IPS DF 6.9 (cell line): ENCODE results near the gene NUP93.

Experiments used
- DNase-seq: peaks from one replicate; pipeline ENCODE4 v3.0.0-alpha.2; 2013; ENCODE audit warnings: low read depth, low spot score
- H3K27ac ChIP-seq: one replicate; pipeline ENCODE4 v1.5.1; 2013; ENCODE audit warnings: low read length, control low read depth
- H3K27me3 ChIP-seq: 2 replicates; pipeline ENCODE4 v1.6.1; 2013; ENCODE audit warnings: mild to moderate bottlenecking, low read length; ENCODE audit not compliant: control insufficient read depth, insufficient read depth
- H3K36me3 ChIP-seq: 2 replicates; pipeline ENCODE4 v1.6.1; 2013; ENCODE audit warnings: low read length; ENCODE audit not compliant: control insufficient read depth, insufficient read depth
- H3K4me1 ChIP-seq: 2 replicates; pipeline ENCODE4 v1.6.1; 2013; ENCODE audit warnings: low read length; ENCODE audit not compliant: control insufficient read depth, insufficient read depth
- H3K4me3 ChIP-seq: 2 replicates; pipeline ENCODE4 v1.5.1; 2013; ENCODE audit warnings: mild to moderate bottlenecking, low read length
- H3K9me3 ChIP-seq: 2 replicates; pipeline ENCODE4 v1.6.1; 2013; ENCODE audit warnings: low read length, inconsistent platforms; ENCODE audit not compliant: control insufficient read depth, insufficient read depth
- WGBS: extraction: QIAGEN DNeasy Blood & Tissue Kit; methylation state at CpG from one replicate; pipeline ENCODE4 v1.1.7; 2013; ENCODE audit warnings: mixed read lengths, missing lambda C conversion rate; ENCODE audit not compliant: insufficient read length, insufficient coverage; 5-methylcytosine and 5-hydroxymethylcytosine counted together

NUP93 gene

GRCh38 chr16:56888806-56889205 is 158.9 kb downstream of the NUP93 start:
- Histone ChIP-seq H3K27me3 (no peaks in the 10 kb centered on the region), H3K4me1 (no peaks in the 10 kb centered on the region), H3K36me3 (no peaks in the 10 kb centered on the region), H3K27ac (no peak overlapping the region), H3K9me3 (peaks cover 2% of the 10 kb centered on the region; the same call in 1 of the 2 replicates), H3K4me3 (no peak overlapping the region)
- DNase-seq, result no peak
- WGBS, result no CpG with 5 or more reads among the region's 7 CpGs

DNA sequence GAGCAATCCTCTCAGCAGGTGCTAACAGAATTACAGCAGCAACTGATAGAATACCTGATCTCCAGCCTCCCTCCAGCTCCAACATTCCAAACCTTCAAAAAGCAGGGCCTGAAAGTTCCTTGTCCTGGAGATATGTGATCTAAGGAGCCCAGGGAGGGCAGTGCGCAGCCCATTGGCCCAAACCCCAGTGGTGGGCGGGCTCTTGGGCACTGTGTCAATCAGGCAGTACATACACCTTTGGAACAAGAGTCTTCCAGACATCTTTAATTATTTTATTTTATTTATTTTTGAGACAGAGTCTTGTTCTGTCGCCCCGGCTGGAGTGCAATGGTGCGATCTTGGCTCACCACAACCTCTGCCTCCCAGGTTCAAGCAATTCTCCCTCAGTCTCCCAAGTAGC is 159.3 kb downstream of the NUP93 start:
- Histone ChIP-seq H3K36me3 (no peaks in the 10 kb centered on the region), H3K9me3 (peaks cover 2% of the 10 kb centered on the region; the same call in 1 of the 2 replicates), H3K27ac (no peak overlapping the region), H3K4me1 (no peaks in the 10 kb centered on the region), H3K4me3 (no peak overlapping the region), H3K27me3 (no peaks in the 10 kb centered on the region)
- no CpG with 5 or more reads among the region's 5 CpGs for WGBS
- no peak for DNase-seq

DNA sequence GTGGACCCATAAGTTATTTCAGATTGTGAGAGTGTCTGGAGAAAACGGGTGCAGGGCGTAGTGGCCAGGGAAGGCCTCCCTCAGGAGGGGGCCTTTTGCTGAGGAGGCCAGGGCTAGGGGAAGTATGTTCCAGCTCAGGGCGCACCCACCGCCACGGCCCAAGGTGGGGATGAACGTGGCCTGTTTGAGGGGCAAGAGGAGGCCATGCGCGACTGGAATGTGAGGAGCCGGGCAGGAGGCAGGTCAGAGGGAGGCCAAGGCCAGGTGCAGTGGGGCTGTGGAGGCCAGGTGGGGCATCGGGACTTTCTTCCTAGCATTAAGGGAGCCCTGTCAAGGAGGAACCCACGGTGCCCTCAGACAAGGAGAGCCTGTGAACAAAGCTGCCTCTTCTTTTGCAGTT is 161.8 kb downstream of the NUP93 start:
- no peaks in the 10 kb centered on the region for H3K27me3 ChIP-seq
- DNase-seq, result no peak
- no peaks in the 10 kb centered on the region for H3K9me3 ChIP-seq
- no CpG with 5 or more reads among the region's 11 CpGs for WGBS
- H3K4me1 ChIP-seq, result no peaks in the 10 kb centered on the region
- H3K4me3 ChIP-seq, result no peak overlapping the region
- H3K36me3 ChIP-seq, result no peaks in the 10 kb centered on the region
- no peak overlapping the region for H3K27ac ChIP-seq

DNA sequence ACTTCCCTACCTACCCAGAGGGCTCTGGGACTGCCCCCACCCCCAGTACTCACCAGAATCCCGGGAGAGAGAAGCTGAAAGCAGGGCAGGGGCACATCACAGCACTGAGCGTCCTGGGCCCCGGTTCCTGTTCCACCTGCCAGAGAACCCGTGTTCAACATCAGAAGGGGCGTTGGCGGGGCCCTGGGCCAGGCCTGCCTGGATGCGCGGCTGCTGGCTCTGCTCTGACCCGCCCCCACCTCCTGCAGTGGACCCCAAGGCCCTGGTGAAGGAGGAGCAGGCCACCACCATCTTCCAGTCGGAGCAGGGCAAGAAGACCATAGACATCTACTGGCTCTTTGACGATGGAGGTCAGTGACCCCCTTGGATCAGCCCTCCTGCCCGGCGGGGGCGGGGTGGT is 162.8 kb downstream of the NUP93 start:
- DNase-seq, result no peak
- Histone ChIP-seq H3K27ac (no peak overlapping the region), H3K36me3 (no peaks in the 10 kb centered on the region), H3K4me3 (no peak overlapping the region), H3K9me3 (no peaks in the 10 kb centered on the region), H3K4me1 (no peaks in the 10 kb centered on the region), H3K27me3 (no peaks in the 10 kb centered on the region)
- no CpG with 5 or more reads among the region's 14 CpGs for WGBS

- H3K9me3 ChIP-seq, result no peaks in the 10 kb centered on the region
- DNase-seq, result no peak
- no peak overlapping the region for H3K4me3 ChIP-seq
- H3K27ac ChIP-seq, result no peak overlapping the region
- no peaks in the 10 kb centered on the region for H3K4me1 ChIP-seq
- H3K36me3 ChIP-seq, result no peaks in the 10 kb centered on the region
- H3K27me3 ChIP-seq, result no peaks in the 10 kb centered on the region
- WGBS, result no CpG with 5 or more reads among the region's 12 CpGs
These were observed 164.5 kb downstream of the NUP93 start for GRCh38 chr16:56894331-56894917.

DNA sequence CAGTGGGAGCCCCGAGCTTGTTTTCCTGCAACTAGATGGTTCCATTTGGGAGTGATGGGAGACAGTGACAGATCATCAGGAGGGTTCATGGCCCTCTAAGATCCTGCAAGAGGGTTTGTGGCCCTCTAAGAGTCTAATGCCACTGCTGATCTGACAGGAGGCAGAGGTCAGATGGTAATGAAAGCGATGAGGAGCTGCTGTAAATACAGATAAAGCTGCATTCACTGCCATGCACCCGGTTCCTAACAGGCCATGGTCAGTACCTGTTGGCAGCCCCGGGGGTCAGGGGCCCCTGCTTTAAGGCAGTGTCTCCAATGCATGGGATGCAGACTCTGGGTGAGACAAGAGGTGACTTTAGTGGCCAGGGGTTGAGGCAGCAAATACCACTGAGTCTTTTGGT is 165.9 kb downstream of the NUP93 start:
- Histone ChIP-seq H3K27ac (no peak overlapping the region), H3K4me3 (no peak overlapping the region), H3K27me3 (no peaks in the 10 kb centered on the region), H3K4me1 (no peaks in the 10 kb centered on the region), H3K36me3 (no peaks in the 10 kb centered on the region), H3K9me3 (no peaks in the 10 kb centered on the region)
- WGBS, result no CpG with 5 or more reads among the region's 4 CpGs
- DNase-seq, result no peak

DNA sequence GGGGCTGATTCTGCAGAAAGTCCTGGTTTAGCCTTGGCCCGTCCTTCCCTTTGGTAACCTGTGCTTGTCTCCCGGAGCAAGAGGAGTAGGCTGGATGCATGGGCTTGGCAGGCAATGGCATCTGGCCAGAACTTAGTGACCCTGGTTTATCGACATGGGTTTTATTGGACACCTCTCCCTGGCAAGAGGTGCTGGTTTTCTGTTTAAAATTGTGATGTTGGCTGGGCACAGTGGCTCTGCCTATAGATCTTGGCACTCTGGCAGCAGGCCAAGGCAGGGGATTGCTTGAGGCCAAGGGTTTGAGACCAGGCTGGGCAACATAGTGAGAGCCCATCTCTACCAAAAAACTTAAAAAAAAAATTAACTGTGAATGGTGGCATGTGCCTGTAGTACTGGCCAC is 166.3 kb downstream of the NUP93 start:
- H3K4me3 ChIP-seq, result no peak overlapping the region
- H3K9me3 ChIP-seq, result no peaks in the 10 kb centered on the region
- WGBS, result no CpG with 5 or more reads among the region's 3 CpGs
- no peak for DNase-seq
- H3K36me3 ChIP-seq, result no peaks in the 10 kb centered on the region
- H3K27me3 ChIP-seq, result no peaks in the 10 kb centered on the region
- H3K27ac ChIP-seq, result no peak overlapping the region
- no peaks in the 10 kb centered on the region for H3K4me1 ChIP-seq

GRCh38 chr16:56897026-56897799 is 167.3 kb downstream of the NUP93 start:
- Histone ChIP-seq H3K27me3 (no peaks in the 10 kb centered on the region), H3K36me3 (no peaks in the 10 kb centered on the region), H3K4me3 (no peak overlapping the region), H3K27ac (no peak overlapping the region), H3K9me3 (no peaks in the 10 kb centered on the region), H3K4me1 (no peaks in the 10 kb centered on the region)
- DNase-seq, result no peak
- WGBS, result no CpG with 5 or more reads among the region's 8 CpGs

- Histone ChIP-seq H3K4me3 (no peak overlapping the region), H3K36me3 (no peaks in the 10 kb centered on the region), H3K27ac (no peak overlapping the region), H3K9me3 (no peaks in the 10 kb centered on the region), H3K27me3 (no peaks in the 10 kb centered on the region), H3K4me1 (no peaks in the 10 kb centered on the region)
- WGBS, result no CpG with 5 or more reads among the region's 8 CpGs
- no peak for DNase-seq
These were observed 168.9 kb downstream of the NUP93 start for GRCh38 chr16:56898847-56899246.
